ENCODE results near the gene GRIN1. TPM values are rescaled to one million over a fixed set of nuclear protein-coding genes. Genes with fewer than 3 reads are reported as not detected.
A peak's percentile ranks its signal among the peaks of the same experiment; 100 is the strongest.

GRIN1 gene
- total RNA-seq, 1 donor from 2014 or later: under 0.01 TPM

GRCh38 chr9:137176302-137177182 lies 37.6 kb downstream of the GRIN1 start:
- peak; percentile 57 to 65 for DNase-seq (ENCODE audit: low read depth in 2 of 2)

- DNase-seq (ENCODE audit: low read depth in 2 of 2): peak in 1 of 2 donors; percentile 22
Observed at GRCh38 chr9:137178201-137178938, 39.4 kb downstream of the GRIN1 start.

- DNase-seq (ENCODE audit: low read depth in 2 of 2): no peak
Observed at GRCh38 chr9:137178939-137179630, 40.1 kb downstream of the GRIN1 start.

- DNase-seq (ENCODE audit: low read depth in 2 of 2): no peak
Observed at GRCh38 chr9:137179761-137180160, 40.8 kb downstream of the GRIN1 start.

- DNase-seq (ENCODE audit: low read depth in 2 of 2): no peak
Observed at GRCh38 chr9:137180491-137180890, 41.5 kb downstream of the GRIN1 start.

GRCh38 chr9:137181680-137182079 lies 42.7 kb downstream of the GRIN1 start:
- no peak for DNase-seq (ENCODE audit: low read depth in 2 of 2)

- no peak for DNase-seq (ENCODE audit: low read depth in 2 of 2)
Observed at GRCh38 chr9:137182836-137183235, 43.9 kb downstream of the GRIN1 start.

- DNase-seq (ENCODE audit: low read depth in 2 of 2): no peak
Observed at GRCh38 chr9:137183980-137184595, 45.1 kb downstream of the GRIN1 start.

- DNase-seq (ENCODE audit: low read depth in 2 of 2): no peak
Observed at GRCh38 chr9:137184881-137185660, 46.1 kb downstream of the GRIN1 start.

- no peak for DNase-seq (ENCODE audit: low read depth in 2 of 2)
Observed at GRCh38 chr9:137185921-137186320, 47.0 kb downstream of the GRIN1 start.

GRCh38 chr9:137186385-137186784 lies 47.4 kb downstream of the GRIN1 start:
- no peak for DNase-seq (ENCODE audit: low read depth in 2 of 2)

- no peak for DNase-seq (ENCODE audit: low read depth in 2 of 2)
Observed at GRCh38 chr9:137187386-137187785, 48.4 kb downstream of the GRIN1 start.

- no peak for DNase-seq (ENCODE audit: low read depth in 2 of 2)
Observed at GRCh38 chr9:137188086-137188489, 49.1 kb downstream of the GRIN1 start.

- DNase-seq (ENCODE audit: low read depth in 2 of 2): peak; percentile 96 to 97
Observed at GRCh38 chr9:137188490-137189296, 49.7 kb downstream of the GRIN1 start, which contains the start of the genes ANAPC2 and SSNA1. TSS of gene ANAPC2 (minus strand) at chr9:137188560. CDS start at chr9:137188532, 28 bp downstream. TSS of gene SSNA1 (plus strand) at chr9:137188676. CDS start at chr9:137188727, 51 bp downstream.

- no peak for DNase-seq (ENCODE audit: low read depth in 2 of 2)
Observed at GRCh38 chr9:137189297-137190295, 50.6 kb downstream of the GRIN1 start.

GRCh38 chr9:137190315-137190856 lies 51.4 kb downstream of the GRIN1 start:
- no peak for DNase-seq (ENCODE audit: low read depth in 2 of 2)

GRCh38 chr9:137191245-137191644 lies 52.3 kb downstream of the GRIN1 start:
- no peak for DNase-seq (ENCODE audit: low read depth in 2 of 2)

All from lung microvascular endothelial cell (primary cell).